ENCODE measurements around the gene SIK2. TPM values are rescaled to one million over a fixed set of nuclear protein-coding genes. Genes with fewer than 3 reads are reported as not detected.
A peak's percentile ranks its signal among the peaks of the same experiment; 100 is the strongest.

SIK2 gene
- total and polyA plus RNA-seq, 2 donors (not counting 3 experiments of a cell fraction or from before 2014, with no cell fraction given), result 14.6 to 17.1 TPM

GRCh38 chr11:111633756-111634362 is 31.6 kb downstream of the SIK2 start:
- peak overlapping the region; percentile 68 for H3K27ac ChIP-seq (ENCODE audit: insufficient read depth, low read depth, low read length)
- ChIA-PET CTCF (interaction anchor here (0.5 to 2.0 kb wide), 3 partner anchors 9 to 1200 kb away, joined by 3 to 6 read pairs (median 4); no protein-coding TSS in a partner anchor), POLR2A (no interaction called here)
- DNase-seq (ENCODE audit: low read depth, low spot score) (peak; percentile 74), FAIRE-seq (peak; percentile 86)
- H3K79me2 ChIP-seq (ENCODE audit: control insufficient read depth, insufficient read depth, low read length), result no peaks in the 10 kb centered on the region
- dilution Hi-C loops (cut with MboI; ENCODE audit: extremely low pct_ligation_motif_present, low sequenced_read_pairs) (no loop called here), intact Hi-C loops (cut with micrococcal nuclease) (loop anchor here (1.0 to 5.0 kb wide), 3 partner anchors 43 to 132 kb away; partner anchors contain the start of gene PPP2R1B)
- H3K36me3 ChIP-seq (ENCODE audit: control insufficient read depth in 2 of 2, extremely low read depth in 1 of 2, insufficient read depth in 2 of 2, low read length in 2 of 2), result no peaks in the 10 kb centered on the region
- H3K4me2 ChIP-seq (ENCODE audit: insufficient read depth, low read length), result peak overlapping the region; percentile 42
- H3K27me3 ChIP-seq (ENCODE audit: control insufficient read depth in 2 of 2, insufficient read depth in 2 of 2, low read length in 2 of 2), result no peaks in the 10 kb centered on the region
- H3K4me3 ChIP-seq (replicated peaks in 1 of 3; ENCODE audit: insufficient read depth in 1 of 3, low read depth in 1 of 3, low read length in 3 of 3), result no peak overlapping the region
- H4K20me1 ChIP-seq (replicated peaks; ENCODE audit: control insufficient read depth, extremely low read depth, insufficient read depth, low read length), result no peaks in the 10 kb centered on the region
- H2AFZ ChIP-seq (ENCODE audit: low read depth, low read length), result peak overlapping the region; percentile 51
- H3K9ac ChIP-seq (replicated peaks; ENCODE audit: extremely low read depth, insufficient read depth, low read length), result no peak overlapping the region
- no TSS peak for BruUV-seq (replicated peaks)
- H3K9me3 ChIP-seq (replicated peaks; ENCODE audit: control insufficient read depth, insufficient read depth, low read length), result peaks cover 2% of the 10 kb centered on the region
- peak; percentile 29 for TF ChIP-seq JUN (IDR thresholded peaks at IDR 0.05; ENCODE audit: borderline replicate concordance, insufficient read depth, insufficient read length, low read depth)
- TF ChIP-seq MAX (IDR thresholded peaks at IDR 0.05; ENCODE audit: insufficient read depth, insufficient read length), result no peak
- no peak for TF ChIP-seq CTCF (IDR thresholded peaks at IDR 0.05; ENCODE audit: extremely low read depth in 1 of 2, insufficient read depth in 1 of 2, low read depth in 1 of 2, low read length in 2 of 2)
- TF ChIP-seq POLR2A (IDR thresholded peaks at IDR 0.05; ENCODE audit: low read depth, low read length), result no peak
- no peak for TF ChIP-seq POLR2AphosphoS5 (IDR thresholded peaks at IDR 0.05; ENCODE audit: insufficient read depth, low read depth, low read length)
- peak; percentile 7 for TF ChIP-seq GATA2 (IDR thresholded peaks at IDR 0.05; ENCODE audit: insufficient read depth, insufficient read length, low read depth, low read length)
- TF ChIP-seq MYC (IDR thresholded peaks at IDR 0.05; ENCODE audit: low read depth, low read length), result no peak
- peak; percentile 41 for TF ChIP-seq FOS (IDR thresholded peaks at IDR 0.05; ENCODE audit: borderline replicate concordance, insufficient read depth, low read length)
- TF ChIP-seq EZH2 (IDR thresholded peaks at IDR 0.05; ENCODE audit: borderline replicate concordance, low read depth, low read length, severe bottlenecking), result no peak
- peaks cover 3% of the 10 kb centered on the region for H3K9me1 ChIP-seq (replicated peaks; ENCODE audit: control insufficient read depth, extremely low read depth, insufficient read depth, low read length)
- H3K4me1 ChIP-seq (ENCODE audit: control insufficient read depth, extremely low read depth, insufficient read depth, low read length), result peaks cover 23% of the 10 kb centered on the region
